ENCODE measurements around the gene TIMELESS.
"Not testable (repeated sequence)": the region's sequence is repeated elsewhere in the genome, so short reads cannot be mapped to it uniquely, and the experiment has no call there.

- TF ChIP-seq CTCF (conservative IDR thresholded peaks at IDR 0.05; ENCODE audit: low read depth in 2 of 2) = peak; percentile 20 to 62; a peak in 3 of 4 replicates
- not testable (repeated sequence) for TF ChIP-seq POLR2AphosphoS5 (IDR thresholded peaks at IDR 0.05; ENCODE audit: low read depth); EZH2phosphoT487 (IDR thresholded peaks at IDR 0.05; ENCODE audit: unreplicated experiment); REST (IDR thresholded peaks at IDR 0.05; ENCODE audit: unreplicated experiment); NANOG (IDR thresholded peaks at IDR 0.05; ENCODE audit: borderline replicate concordance); CREB1 (CRISPR knock-in tag; IDR thresholded peaks at IDR 0.05; ENCODE audit: low read depth); ETS1 (IDR thresholded peaks at IDR 0.05); EZH2 (IDR thresholded peaks at IDR 0.05; ENCODE audit: low read depth, unreplicated experiment); ZNF462 (CRISPR knock-in tag; IDR thresholded peaks at IDR 0.05)
Observed at GRCh38 chr12:56496704-56497103, 47.5 kb upstream of the TIMELESS start.

All from GM23338 (cell line).